HK-2 (cell line): ENCODE measurements around the gene DDX39A.
"Not testable (repeated sequence)": the region's sequence is repeated elsewhere in the genome, so short reads cannot be mapped to it uniquely, and the experiment has no call there.

Experiments used
- DNase-seq: peaks from one replicate; pipeline ENCODE4 v3.0.0-alpha.2; 2018; ENCODE audit not compliant: unreplicated experiment

The DDX39A gene

DNA sequence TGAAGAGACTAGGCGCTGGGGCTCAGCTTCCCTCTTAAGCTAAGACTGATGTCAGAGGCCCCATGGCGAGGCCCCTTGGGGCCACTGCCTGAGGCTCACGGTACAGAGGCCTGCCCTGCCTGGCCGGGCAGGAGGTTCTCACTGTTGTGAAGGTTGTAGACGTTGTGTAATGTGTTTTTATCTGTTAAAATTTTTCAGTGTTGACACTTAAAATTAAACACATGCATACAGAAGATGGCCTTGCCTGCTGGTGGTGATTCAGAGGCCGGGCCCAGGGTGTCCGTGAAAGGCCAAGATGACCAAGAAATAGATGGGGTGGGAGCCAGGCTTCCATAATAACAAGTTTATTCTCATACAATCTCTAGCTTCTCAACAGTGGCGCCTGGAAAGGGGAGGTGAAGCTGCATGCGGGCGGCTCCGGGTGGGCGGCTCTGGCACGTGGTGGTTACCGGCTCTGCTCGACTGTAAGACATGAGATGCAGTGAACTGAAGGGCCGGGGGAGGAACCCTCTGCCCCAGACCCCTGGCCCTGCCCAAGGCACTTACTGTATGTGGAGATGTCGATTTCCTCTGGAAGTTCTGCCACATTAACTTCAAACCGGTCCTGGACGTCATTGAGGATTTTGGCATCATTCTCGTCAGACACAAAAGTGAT is 10.5 kb downstream of the DDX39A start:
- no peak for DNase-seq

DNA sequence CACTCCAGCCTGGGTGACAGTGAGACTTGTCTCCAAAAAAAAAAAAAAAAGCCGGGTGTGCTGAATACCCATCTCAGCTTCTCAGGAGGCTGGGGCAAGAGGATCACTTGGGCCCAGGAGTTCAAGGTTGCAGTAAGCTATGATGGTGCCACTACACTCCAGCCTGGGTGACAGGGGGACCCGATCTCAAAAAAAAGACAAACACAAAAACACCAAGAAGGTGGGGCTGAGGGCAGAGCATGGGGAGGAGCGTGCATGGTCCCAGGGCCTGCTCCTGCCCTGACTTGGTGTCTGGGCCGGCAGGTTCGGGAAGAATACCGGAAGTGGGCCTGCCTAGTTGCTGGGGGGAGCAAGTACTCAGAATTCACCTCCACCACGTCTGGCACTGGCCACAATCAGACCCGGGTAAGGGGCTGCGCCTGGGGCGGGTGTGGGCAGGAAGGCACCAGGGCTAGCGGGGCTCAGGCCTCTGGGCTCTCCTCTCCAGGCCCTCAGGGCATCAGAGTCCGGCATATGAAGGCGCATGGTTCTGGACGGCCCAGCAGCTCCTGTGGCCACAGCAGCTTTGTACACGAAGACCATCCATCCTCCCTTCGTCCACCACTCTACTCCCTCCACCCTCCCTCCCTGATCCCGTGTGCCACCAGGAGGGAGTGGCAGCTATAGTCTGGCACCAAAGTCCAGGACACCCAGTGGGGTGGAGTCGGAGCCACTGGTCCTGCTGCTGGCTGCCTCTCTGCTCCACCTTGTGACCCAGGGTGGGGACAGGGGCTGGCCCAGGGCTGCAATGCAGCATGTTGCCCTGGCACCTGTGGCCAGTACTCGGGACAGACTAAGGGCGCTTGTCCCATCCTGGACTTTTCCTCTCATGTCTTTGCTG is 11.3 kb downstream of the DDX39A start:
- no peak for DNase-seq

DNA sequence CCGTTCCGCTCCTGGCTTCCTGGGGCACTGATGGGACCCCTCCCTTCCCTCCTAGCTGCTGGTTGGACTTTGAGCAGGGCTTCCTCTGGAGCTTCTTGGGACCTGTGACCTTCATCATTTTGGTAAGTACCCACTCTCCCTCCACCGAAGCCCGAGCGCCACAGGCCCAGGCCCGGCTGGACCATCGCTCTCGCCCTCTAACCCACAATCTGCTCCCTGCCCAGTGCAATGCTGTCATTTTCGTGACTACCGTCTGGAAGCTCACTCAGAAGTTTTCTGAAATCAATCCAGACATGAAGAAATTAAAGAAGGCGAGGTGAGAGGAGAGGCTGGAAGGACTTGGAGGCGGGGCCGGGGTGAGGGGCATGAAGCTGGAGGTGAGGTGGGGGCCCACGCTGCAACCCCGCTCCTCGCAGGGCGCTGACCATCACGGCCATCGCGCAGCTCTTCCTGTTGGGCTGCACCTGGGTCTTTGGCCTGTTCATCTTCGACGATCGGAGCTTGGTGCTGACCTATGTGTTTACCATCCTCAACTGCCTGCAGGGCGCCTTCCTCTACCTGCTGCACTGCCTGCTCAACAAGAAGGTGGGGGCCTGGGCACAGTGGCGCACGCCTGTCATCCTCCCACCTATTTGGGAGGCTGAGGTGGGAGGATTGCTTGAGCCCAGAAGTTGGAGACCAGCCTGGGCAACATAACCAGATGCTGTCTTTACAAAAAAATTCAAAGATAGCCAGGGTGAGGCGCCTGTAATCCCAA is 12.3 kb downstream of the DDX39A start:
- no peak for DNase-seq

GRCh38 chr19:14405758-14406644 is 13.1 kb downstream of the DDX39A start:
- DNase-seq = no peak

GRCh38 chr19:14405380-14405757 is 13.8 kb downstream of the DDX39A start:
- DNase-seq = no peak

- no peak for DNase-seq
Observed at GRCh38 chr19:14404312-14404711, 14.8 kb downstream of the DDX39A start.

- not testable (repeated sequence) for DNase-seq
Observed at GRCh38 chr19:14403145-14403930, 15.8 kb downstream of the DDX39A start.

DNA sequence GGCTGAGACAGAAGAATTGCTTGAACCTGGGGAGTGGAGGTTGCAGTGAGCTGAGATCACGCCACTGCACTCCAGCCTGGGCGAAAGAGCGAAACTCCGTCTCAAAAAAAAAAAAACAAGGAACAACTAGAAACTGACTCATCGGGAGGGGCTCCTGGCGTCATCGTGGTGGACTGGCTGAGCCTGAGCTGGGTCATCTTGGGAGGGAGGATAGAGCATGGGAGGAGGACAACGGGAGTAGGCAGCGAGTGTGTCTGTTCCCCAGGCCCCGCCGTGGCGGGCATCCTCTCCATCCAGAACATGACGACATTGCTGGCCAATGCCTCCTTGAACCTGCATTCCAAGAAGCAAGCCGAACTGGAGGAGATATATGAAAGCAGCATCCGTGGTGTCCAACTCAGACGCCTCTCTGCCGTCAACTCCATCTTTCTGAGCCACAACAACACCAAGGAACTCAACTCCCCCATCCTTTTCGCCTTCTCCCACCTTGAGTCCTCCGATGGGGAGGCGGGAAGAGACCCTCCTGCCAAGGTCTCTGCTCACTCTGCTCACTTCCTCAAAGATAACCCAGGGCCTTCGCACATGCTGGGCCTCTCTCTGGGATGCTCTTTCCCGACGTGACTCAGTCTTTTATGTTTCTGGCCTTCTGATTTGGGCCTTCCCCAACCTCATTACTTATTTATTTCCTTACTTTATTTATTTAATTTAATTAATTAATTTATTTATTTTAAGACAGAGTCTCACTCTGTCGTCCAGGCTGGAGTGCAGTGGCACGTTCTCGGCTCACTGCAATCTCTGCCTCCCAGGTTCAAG is 16.6 kb downstream of the DDX39A start:
- no peak for DNase-seq

DNA sequence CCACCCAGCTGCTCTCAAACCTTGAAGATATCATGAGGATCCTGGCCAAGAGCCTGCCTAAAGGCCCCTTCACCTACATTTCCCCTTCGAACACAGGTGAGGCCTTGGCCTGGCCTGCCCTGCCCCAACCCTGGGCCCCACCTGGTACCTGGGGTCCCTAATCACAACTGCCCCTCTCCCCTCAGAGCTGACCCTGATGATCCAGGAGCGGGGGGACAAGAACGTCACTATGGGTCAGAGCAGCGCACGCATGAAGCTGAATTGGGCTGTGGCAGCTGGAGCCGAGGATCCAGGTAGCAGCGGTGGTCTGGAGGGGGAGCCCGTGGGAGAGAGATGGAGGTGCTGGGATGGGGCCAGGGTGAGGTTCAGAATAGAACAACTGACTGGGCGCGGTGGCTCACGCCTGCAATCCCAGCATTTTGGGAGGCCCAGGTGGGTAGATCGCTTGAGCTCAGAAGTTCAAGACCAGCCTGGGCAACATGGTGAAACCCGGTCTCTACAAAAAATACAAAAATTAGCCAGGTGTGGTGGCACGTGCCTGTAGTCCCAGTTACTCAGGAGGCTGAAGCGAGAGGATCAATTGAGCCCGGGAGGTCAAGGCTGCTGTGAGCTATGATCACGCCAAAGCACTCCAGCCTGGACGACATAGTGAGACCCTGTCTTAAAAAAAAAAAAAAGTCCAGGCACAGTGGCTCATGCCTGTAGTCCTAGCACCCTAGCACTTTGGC is 17.5 kb downstream of the DDX39A start:
- DNase-seq = no peak

GRCh38 chr19:14400951-14401431 is 18.1 kb downstream of the DDX39A start:
- no peak for DNase-seq

DNA sequence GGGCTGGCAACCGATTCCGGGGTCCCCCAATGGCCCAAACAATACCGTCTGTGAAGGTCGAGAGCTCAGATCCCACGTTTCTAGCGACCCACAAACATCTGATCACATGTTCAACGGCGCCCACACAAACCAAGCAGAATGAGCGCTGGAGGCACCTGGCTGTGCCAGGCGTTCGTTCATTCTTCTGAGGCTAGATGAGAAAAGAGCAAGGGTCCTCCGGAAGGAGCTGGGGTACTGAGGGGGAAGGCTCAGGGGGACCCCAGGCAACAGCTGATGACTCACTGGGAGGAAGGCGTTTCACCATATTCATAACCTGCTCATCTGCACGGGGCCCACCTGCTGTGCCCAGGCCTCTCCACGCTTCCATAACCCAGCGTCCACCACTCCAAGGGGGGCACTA is 22.0 kb downstream of the DDX39A start:
- not testable (repeated sequence) for DNase-seq

DNA sequence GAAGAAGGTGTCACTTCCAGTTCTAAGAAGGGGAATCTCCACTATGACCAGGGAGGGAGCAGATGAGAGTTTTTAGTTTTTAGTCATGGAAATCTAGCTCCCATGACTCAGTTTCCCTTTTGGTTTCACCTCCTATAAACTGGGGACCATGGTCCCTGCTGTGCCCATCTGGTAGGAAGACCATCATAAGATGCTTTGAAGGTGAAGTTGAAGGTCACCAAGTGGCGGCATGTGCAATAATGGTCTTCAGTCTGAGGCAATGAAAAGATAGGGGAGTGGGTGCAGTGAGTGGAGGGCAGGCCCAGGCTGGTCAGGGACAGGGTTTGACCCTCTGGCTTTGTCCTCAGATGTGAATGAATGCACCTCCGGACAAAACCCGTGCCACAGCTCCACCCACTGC is 22.4 kb downstream of the DDX39A start:
- not testable (repeated sequence) for DNase-seq

DNA sequence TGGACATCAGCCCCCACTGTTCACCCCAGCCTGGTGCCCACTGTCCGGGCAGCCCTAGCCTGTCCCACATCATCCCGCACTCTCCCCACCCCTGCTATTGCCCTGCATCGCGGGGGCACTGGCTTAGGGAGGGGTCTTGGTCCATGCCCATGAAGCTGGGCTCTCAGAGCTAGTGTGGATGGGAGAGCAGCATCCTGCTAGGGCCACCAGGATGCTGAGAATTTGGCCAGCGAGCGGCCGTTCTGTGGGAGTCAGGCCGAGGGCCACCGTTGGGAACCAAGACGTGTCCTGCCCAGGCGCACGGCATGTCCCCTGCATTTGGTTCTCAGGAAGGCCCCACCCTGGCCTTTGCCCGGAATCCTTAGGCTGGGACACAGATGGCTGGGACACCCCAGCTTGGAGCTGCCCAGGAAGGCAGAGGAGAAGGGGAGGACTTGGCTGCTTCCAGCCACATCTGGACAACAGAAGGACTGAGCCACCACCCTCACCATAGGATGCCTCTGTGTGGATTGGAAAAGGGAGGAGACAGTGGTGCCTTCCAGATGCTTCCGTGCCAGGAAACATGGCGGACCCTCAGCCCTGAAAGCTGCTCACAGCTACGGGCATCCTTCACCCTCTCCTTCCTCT is 23.3 kb downstream of the DDX39A start:
- no peak for DNase-seq

- DNase-seq = no peak
Observed at GRCh38 chr19:14395262-14395661, 23.9 kb downstream of the DDX39A start.

DNA sequence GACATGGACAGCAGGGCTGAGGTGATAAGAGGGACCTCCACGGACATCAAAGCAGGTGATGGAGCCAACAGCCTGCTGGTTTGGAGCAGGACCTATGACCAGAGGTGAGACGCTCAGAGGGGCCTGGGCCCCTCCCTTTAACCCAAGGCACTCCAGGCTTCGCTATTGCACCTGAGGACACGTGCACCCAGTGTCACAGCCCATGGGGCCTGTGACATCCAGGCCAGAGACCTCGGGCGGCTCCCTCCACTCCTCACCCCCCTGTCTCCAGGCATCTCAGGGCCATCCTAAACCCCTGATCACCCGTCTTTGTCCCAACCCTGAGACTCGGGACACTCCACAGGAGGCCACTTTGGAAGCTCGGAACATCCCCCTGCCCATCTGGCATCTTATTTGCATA is 25.0 kb downstream of the DDX39A start:
- DNase-seq = no peak

GRCh38 chr19:14393329-14393728 is 25.8 kb downstream of the DDX39A start:
- DNase-seq = no peak

GRCh38 chr19:14391156-14391821 is 27.9 kb downstream of the DDX39A start:
- DNase-seq = no peak

- DNase-seq = no peak
Observed at GRCh38 chr19:14390548-14390947, 28.6 kb downstream of the DDX39A start.
